Stimulated activated naive CD8-positive, alpha-beta T cell treated with anti-CD3 and anti-CD28 coated beads, Interleukin-15, Interleukin-2, amounts not matched to agents 100 ng/mL and 50 ng/mL, for 24 hours (primary cell): ENCODE measurements around the gene HSDL2.
"Not testable (repeated sequence)": the region's sequence is repeated elsewhere in the genome, so short reads cannot be mapped to it uniquely, and the experiment has no call there.

Source experiments
- H3K27ac Mint-ChIP-seq: one replicate; pipeline ENCODE4 v1.8.0; 2021; ENCODE audit warnings: mild to moderate bottlenecking, mixed read lengths
- H3K27me3 Mint-ChIP-seq: one replicate; pipeline ENCODE4 v1.8.0; 2021; ENCODE audit warnings: mixed read lengths
- H3K36me3 Mint-ChIP-seq: one replicate; pipeline ENCODE4 v1.8.0; 2021; ENCODE audit warnings: low read depth, mixed read lengths
- H3K4me1 Mint-ChIP-seq: one replicate; pipeline ENCODE4 v1.8.0; 2021; ENCODE audit warnings: low read depth, mixed read lengths
- H3K4me3 Mint-ChIP-seq: one replicate; pipeline ENCODE4 v1.8.0; 2021; ENCODE audit warnings: mild to moderate bottlenecking, mixed read lengths
- H3K9me3 Mint-ChIP-seq: one replicate; pipeline ENCODE4 v1.8.0; 2021; ENCODE audit warnings: mixed read lengths

The HSDL2 gene

GRCh38 chr9:112403614-112404201 lies 23.8 kb downstream of the HSDL2 start:
- Mint-ChIP-seq H3K27ac (no peak overlapping the region), H3K4me3 (no peak overlapping the region)

GRCh38 chr9:112404508-112404932 lies 24.6 kb downstream of the HSDL2 start:
- no peak overlapping the region for H3K27ac Mint-ChIP-seq
- H3K27me3 Mint-ChIP-seq: no peaks in the 10 kb centered on the region
- H3K4me3 Mint-ChIP-seq: no peak overlapping the region
- no peaks in the 10 kb centered on the region for H3K4me1 Mint-ChIP-seq
- H3K9me3 Mint-ChIP-seq: no peaks in the 10 kb centered on the region
- peaks cover 23% of the 10 kb centered on the region for H3K36me3 Mint-ChIP-seq

More at GRCh38 chr9:112403614-112404201, 23.8 kb downstream of the HSDL2 start:
- H3K4me1 Mint-ChIP-seq: no peaks in the 10 kb centered on the region
- H3K9me3 Mint-ChIP-seq: peaks cover 6% of the 10 kb centered on the region
- H3K36me3 Mint-ChIP-seq: peaks cover 26% of the 10 kb centered on the region
- H3K27me3 Mint-ChIP-seq: no peaks in the 10 kb centered on the region

- no peaks in the 10 kb centered on the region for H3K9me3 Mint-ChIP-seq
- no peak overlapping the region for H3K27ac Mint-ChIP-seq
- no peaks in the 10 kb centered on the region for H3K27me3 Mint-ChIP-seq
- no peaks in the 10 kb centered on the region for H3K4me1 Mint-ChIP-seq
- peaks cover 24% of the 10 kb centered on the region for H3K36me3 Mint-ChIP-seq
- H3K4me3 Mint-ChIP-seq: no peak overlapping the region
Observed at GRCh38 chr9:112408275-112408674, 28.4 kb downstream of the HSDL2 start.

- no peak overlapping the region for H3K27ac Mint-ChIP-seq
- H3K4me1 Mint-ChIP-seq: no peaks in the 10 kb centered on the region
Observed at GRCh38 chr9:112408819-112409218, 28.9 kb downstream of the HSDL2 start.

GRCh38 chr9:112409758-112410157 lies 29.9 kb downstream of the HSDL2 start:
- Mint-ChIP-seq H3K36me3 (peaks cover 24% of the 10 kb centered on the region), H3K27me3 (no peaks in the 10 kb centered on the region), H3K9me3 (no peaks in the 10 kb centered on the region), H3K4me3 (no peak overlapping the region), H3K27ac (no peak overlapping the region), H3K4me1 (no peaks in the 10 kb centered on the region)

More at GRCh38 chr9:112408819-112409218, 28.9 kb downstream of the HSDL2 start:
- Mint-ChIP-seq H3K4me3 (no peak overlapping the region), H3K27me3 (no peaks in the 10 kb centered on the region), H3K9me3 (no peaks in the 10 kb centered on the region), H3K36me3 (peaks cover 24% of the 10 kb centered on the region)

- Mint-ChIP-seq H3K36me3 (peaks cover 21% of the 10 kb centered on the region), H3K4me3 (no peak overlapping the region), H3K9me3 (no peaks in the 10 kb centered on the region), H3K27me3 (no peaks in the 10 kb centered on the region), H3K4me1 (no peaks in the 10 kb centered on the region), H3K27ac (no peak overlapping the region)
Observed at GRCh38 chr9:112411626-112412027, 31.7 kb downstream of the HSDL2 start.

- H3K9me3 Mint-ChIP-seq, H3K4me3 Mint-ChIP-seq, H3K27me3 Mint-ChIP-seq, H3K36me3 Mint-ChIP-seq, H3K4me1 Mint-ChIP-seq, H3K27ac Mint-ChIP-seq: not testable (repeated sequence)
Observed at GRCh38 chr9:112413728-112414127, 33.8 kb downstream of the HSDL2 start.

GRCh38 chr9:112420208-112420607 lies 40.3 kb downstream of the HSDL2 start:
- H3K36me3 Mint-ChIP-seq: peaks cover 10% of the 10 kb centered on the region
- peaks cover 6% of the 10 kb centered on the region for H3K4me1 Mint-ChIP-seq
- H3K27me3 Mint-ChIP-seq: no peaks in the 10 kb centered on the region
- no peak overlapping the region for H3K27ac Mint-ChIP-seq
- no peaks in the 10 kb centered on the region for H3K9me3 Mint-ChIP-seq
- no peak overlapping the region for H3K4me3 Mint-ChIP-seq

GRCh38 chr9:112421771-112422222 lies 41.9 kb downstream of the HSDL2 start:
- Mint-ChIP-seq H3K9me3 (no peaks in the 10 kb centered on the region), H3K27me3 (no peaks in the 10 kb centered on the region), H3K4me1 (peaks cover 6% of the 10 kb centered on the region), H3K4me3 (no peak overlapping the region), H3K36me3 (peaks cover 10% of the 10 kb centered on the region), H3K27ac (no peak overlapping the region)

GRCh38 chr9:112422417-112423148 lies 42.7 kb downstream of the HSDL2 start:
- Mint-ChIP-seq H3K4me3 (no peak overlapping the region), H3K36me3 (peaks cover 10% of the 10 kb centered on the region), H3K27ac (no peak overlapping the region), H3K27me3 (no peaks in the 10 kb centered on the region), H3K4me1 (peaks cover 6% of the 10 kb centered on the region), H3K9me3 (no peaks in the 10 kb centered on the region)

GRCh38 chr9:112430006-112430522 lies 50.2 kb downstream of the HSDL2 start:
- H3K4me3 Mint-ChIP-seq: no peak overlapping the region
- H3K36me3 Mint-ChIP-seq: peaks cover 12% of the 10 kb centered on the region
- no peak overlapping the region for H3K27ac Mint-ChIP-seq
- no peaks in the 10 kb centered on the region for H3K9me3 Mint-ChIP-seq
- no peaks in the 10 kb centered on the region for H3K27me3 Mint-ChIP-seq
- H3K4me1 Mint-ChIP-seq: no peaks in the 10 kb centered on the region

- Mint-ChIP-seq H3K9me3 (no peaks in the 10 kb centered on the region), H3K4me1 (no peaks in the 10 kb centered on the region), H3K36me3 (peaks cover 12% of the 10 kb centered on the region), H3K4me3 (no peak overlapping the region), H3K27me3 (no peaks in the 10 kb centered on the region), H3K27ac (no peak overlapping the region)
Observed at GRCh38 chr9:112433499-112434392, 53.8 kb downstream of the HSDL2 start.

GRCh38 chr9:112434487-112434886 lies 54.6 kb downstream of the HSDL2 start:
- H3K4me1 Mint-ChIP-seq: no peaks in the 10 kb centered on the region
- H3K9me3 Mint-ChIP-seq: no peaks in the 10 kb centered on the region
- H3K36me3 Mint-ChIP-seq: peaks cover 12% of the 10 kb centered on the region
- H3K27ac Mint-ChIP-seq: no peak overlapping the region
- H3K4me3 Mint-ChIP-seq: no peak overlapping the region
- H3K27me3 Mint-ChIP-seq: no peaks in the 10 kb centered on the region

GRCh38 chr9:112437406-112437805 lies 57.5 kb downstream of the HSDL2 start:
- peaks cover 12% of the 10 kb centered on the region for H3K36me3 Mint-ChIP-seq
- no peaks in the 10 kb centered on the region for H3K4me1 Mint-ChIP-seq
- H3K9me3 Mint-ChIP-seq: no peaks in the 10 kb centered on the region
- H3K27ac Mint-ChIP-seq: no peak overlapping the region
- no peak overlapping the region for H3K4me3 Mint-ChIP-seq
- H3K27me3 Mint-ChIP-seq: no peaks in the 10 kb centered on the region

- H3K4me1 Mint-ChIP-seq: no peaks in the 10 kb centered on the region
Observed at GRCh38 chr9:112439171-112439570, 59.3 kb downstream of the HSDL2 start.

More at GRCh38 chr9:112439171-112439570, 59.3 kb downstream of the HSDL2 start:
- Mint-ChIP-seq H3K27me3 (no peaks in the 10 kb centered on the region), H3K27ac (no peak overlapping the region), H3K4me3 (no peak overlapping the region), H3K36me3 (peaks cover 8% of the 10 kb centered on the region), H3K9me3 (no peaks in the 10 kb centered on the region)
